HG03045 (cell line): ENCODE results near the gene SPATA3.
"Not testable (repeated sequence)": the region's sequence is repeated elsewhere in the genome, so short reads cannot be mapped to it uniquely, and the experiment has no call there.

Source experiments
- ATAC-seq: cut with Tn5 transposase; IDR thresholded peaks from one replicate; pipeline ENCODE4 v1.9.1; 2021; ENCODE audit warnings: mild to moderate bottlenecking, moderate library complexity; ENCODE audit not compliant: unreplicated experiment

SPATA3 gene

GRCh38 chr2:230968314-230968713, 27.6 kb upstream of the SPATA3 start:
- not testable (repeated sequence) for ATAC-seq

- ATAC-seq: no peak
Measured at GRCh38 chr2:230968921-230969658, 26.8 kb upstream of the SPATA3 start.

DNA sequence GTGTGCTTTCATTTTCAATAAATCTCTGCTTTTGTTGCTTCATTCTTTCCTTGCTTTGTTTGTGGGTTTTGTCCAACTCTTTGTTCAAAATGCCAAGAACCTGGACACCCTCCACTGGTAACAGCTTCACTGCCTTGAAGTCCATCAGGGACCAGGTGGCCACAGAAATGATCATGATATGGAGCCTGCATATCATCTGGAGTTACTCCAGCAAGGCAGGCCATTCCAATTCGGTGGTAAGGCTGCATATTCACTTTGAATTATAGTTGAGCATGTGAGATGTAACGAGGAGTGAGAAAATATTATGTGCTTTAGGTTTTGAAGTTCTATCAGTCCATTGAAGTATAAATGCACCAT, 26.3 kb upstream of the SPATA3 start:
- no peak for ATAC-seq

GRCh38 chr2:230972046-230972445, 23.9 kb upstream of the SPATA3 start:
- ATAC-seq: no peak

- ATAC-seq: peak; percentile 85
Measured at GRCh38 chr2:230974096-230974913, 21.6 kb upstream of the SPATA3 start.

DNA sequence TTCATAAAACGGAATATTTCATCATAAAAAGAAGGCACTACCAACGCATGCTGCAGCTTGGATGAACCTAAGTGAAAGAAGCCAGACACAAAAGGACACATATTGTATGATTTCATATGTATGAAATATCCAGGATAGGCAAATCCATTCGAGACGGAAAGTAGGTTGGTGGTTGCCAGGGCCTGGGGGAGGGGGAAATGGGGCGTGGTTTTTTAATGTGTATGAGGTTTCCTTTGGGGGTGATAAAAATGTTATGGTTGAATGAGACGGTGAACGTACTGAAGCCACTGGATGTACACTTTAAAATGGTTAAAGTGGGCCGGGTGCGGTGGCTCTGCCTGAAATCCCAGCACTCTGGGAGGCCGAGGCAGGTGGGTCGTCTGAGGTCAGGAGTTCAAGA, 20.0 kb upstream of the SPATA3 start:
- ATAC-seq: no peak

GRCh38 chr2:230976671-230977171, 19.2 kb upstream of the SPATA3 start:
- ATAC-seq: no peak

DNA sequence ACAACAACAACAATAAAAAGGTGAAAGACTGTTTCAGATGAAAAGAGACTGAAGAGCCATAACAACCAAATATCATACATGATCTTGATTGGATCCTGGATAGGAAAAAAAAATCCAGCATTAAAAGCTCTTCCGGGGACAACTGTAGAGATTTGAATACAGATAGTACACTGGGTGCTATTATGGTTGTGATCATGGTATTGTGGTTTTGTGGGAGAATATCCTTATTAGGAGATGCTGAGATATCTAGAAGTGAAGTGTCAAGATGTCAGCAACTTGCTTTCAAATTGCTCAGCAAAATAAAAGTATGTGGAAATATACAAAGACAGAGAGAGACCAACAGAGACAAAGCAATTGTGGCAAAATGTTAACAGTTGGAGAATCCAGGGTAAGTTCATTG, 15.5 kb upstream of the SPATA3 start:
- ATAC-seq: no peak

- no peak for ATAC-seq
Measured at GRCh38 chr2:230981704-230982103, 14.2 kb upstream of the SPATA3 start.

DNA sequence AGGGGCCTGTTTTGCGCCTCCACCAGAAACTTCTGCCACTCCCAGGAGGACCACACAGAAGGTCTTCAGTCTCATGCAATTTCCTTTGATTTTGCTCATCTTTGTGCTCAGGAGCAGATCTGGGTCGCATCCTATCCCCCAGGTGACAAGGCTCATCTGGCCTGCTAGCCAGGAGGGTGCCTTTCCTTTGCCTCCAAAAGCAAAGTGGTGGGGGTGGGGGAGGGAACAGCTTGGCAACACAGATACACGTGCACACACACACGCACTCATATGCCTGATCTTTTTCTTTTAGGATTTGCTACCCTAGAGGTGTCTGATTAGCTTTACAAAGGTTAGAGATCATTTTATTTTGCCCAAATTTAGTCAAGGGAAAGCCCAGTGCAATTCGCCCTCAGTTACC, 13.8 kb upstream of the SPATA3 start:
- no peak for ATAC-seq

- ATAC-seq: no peak
Measured at GRCh38 chr2:230982528-230982927, 13.4 kb upstream of the SPATA3 start.

GRCh38 chr2:230983566-230983965, 12.4 kb upstream of the SPATA3 start:
- no peak for ATAC-seq

GRCh38 chr2:230984393-230985220, 11.3 kb upstream of the SPATA3 start:
- ATAC-seq: peak; percentile 57

GRCh38 chr2:230985519-230986231, 10.2 kb upstream of the SPATA3 start:
- ATAC-seq: no peak

GRCh38 chr2:230986520-230987136, 9.3 kb upstream of the SPATA3 start:
- ATAC-seq: no peak

- no peak for ATAC-seq
Measured at GRCh38 chr2:230987137-230988020, 8.5 kb upstream of the SPATA3 start.

- ATAC-seq: no peak
Measured at GRCh38 chr2:230989731-230990130, 6.2 kb upstream of the SPATA3 start.

GRCh38 chr2:230990131-230990898, 5.6 kb upstream of the SPATA3 start:
- no peak for ATAC-seq

GRCh38 chr2:230990899-230991150, 5.1 kb upstream of the SPATA3 start:
- no peak for ATAC-seq
